Cardiac septum (tissue), 1 donor: ENCODE measurements around the gene NCF4. TPM values are rescaled to one million over a fixed set of nuclear protein-coding genes. Genes with fewer than 3 reads are reported as not detected.

Source experiments
- DNase-seq: peaks from one replicate; pipeline ENCODE4 v3.0.0-alpha.2; 2020; ENCODE audit warnings: low spot score
- intact Hi-C: fragments of 100-400 bp; cut with DNase I; formaldehyde crosslinking; loops from one replicate; pipeline ENCODE4 v1.14.0; 2022
- total RNA-seq: library from RNA; stranded (reverse); fragmentation: NEBNext Ultra II Directional; extraction: Animal tissue kit (Norgen Biotek cat#: 25700); gene quantifications from one replicate; pipeline ENCODE4 v1.2.1, GENCODE V29; 2021
- donor health status: DM: no; HTN: no; CAD: no.

Gene NCF4
- total RNA-seq, 1 donor from 2014 or later: 6.1 TPM

DNA sequence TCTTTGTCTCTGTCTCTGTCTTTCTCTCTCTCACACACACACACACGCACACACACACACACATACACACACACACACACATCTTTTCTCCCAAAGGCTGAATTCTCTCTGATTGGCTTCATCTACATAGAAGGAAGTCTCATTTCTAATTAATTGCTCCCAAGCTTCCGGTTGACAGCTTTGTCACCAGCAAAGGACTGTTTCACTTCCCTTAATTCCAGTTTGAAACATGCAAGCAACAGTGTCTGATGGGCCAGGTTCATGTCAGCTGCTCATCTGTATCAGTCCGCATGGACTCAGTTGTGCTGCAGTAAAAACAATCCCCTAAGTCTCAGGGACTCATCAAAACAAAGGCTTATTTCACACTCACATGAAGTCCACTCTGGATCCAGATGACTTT lies 27.7 kb upstream of the NCF4 start:
- no peak for DNase-seq
- intact Hi-C loops: no loop called here

GRCh38 chr22:36835903-36836302 lies 24.9 kb upstream of the NCF4 start:
- intact Hi-C loops: no loop called here
- DNase-seq: peak; percentile 14

GRCh38 chr22:36838119-36839030 lies 22.4 kb upstream of the NCF4 start:
- intact Hi-C loops: no loop called here

GRCh38 chr22:36839356-36840073 lies 21.3 kb upstream of the NCF4 start:
- intact Hi-C loops: no loop called here
- peak; percentile 3 for DNase-seq

More at GRCh38 chr22:36838119-36839030, 22.4 kb upstream of the NCF4 start:
- DNase-seq: peak; percentile 57

DNA sequence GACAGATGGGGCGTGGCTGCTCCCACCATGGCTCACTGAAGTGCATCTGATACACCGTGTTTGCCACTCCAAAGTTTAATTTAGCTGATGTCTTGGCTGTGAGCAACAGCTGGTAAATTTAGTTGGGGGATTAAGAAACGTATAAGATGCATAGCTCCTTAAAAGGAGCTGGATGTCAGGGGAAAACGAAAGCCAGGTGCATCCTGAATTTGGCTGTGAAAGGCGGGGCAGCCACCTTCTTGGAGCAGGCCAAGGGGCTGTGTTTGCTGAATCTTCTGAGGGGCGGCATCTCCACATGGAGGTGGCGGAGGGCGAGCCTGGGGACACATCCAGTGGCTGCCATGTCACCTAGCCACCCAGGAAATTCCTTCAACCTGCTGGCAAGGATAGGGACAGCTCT lies 20.7 kb upstream of the NCF4 start:
- DNase-seq: no peak
- intact Hi-C loops: no loop called here

DNA sequence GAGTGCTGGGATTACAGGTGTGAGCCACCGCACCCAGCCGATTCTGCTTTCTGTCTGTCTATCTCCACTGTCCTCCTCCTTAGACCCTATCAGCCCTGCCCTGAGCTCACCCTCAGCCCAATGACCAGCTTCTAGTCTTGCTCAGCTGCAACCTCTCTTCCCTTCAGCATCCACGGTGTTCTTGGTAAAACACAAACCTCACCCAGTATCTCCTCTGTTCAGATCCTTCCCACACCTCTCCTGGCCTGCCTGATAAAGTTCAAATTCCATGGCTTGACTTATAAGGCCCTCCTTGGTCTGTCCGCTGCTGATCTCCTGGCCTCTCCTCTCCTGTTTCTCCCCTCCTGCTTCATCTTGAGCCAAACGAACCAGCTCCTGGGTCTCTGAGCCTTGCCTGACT lies 14.5 kb upstream of the NCF4 start:
- intact Hi-C loops: no loop called here
- peak; percentile 44 for DNase-seq

- DNase-seq: peak; percentile 57
- intact Hi-C loops: no loop called here
Measured at GRCh38 chr22:36846949-36847348, 13.9 kb upstream of the NCF4 start.

DNA sequence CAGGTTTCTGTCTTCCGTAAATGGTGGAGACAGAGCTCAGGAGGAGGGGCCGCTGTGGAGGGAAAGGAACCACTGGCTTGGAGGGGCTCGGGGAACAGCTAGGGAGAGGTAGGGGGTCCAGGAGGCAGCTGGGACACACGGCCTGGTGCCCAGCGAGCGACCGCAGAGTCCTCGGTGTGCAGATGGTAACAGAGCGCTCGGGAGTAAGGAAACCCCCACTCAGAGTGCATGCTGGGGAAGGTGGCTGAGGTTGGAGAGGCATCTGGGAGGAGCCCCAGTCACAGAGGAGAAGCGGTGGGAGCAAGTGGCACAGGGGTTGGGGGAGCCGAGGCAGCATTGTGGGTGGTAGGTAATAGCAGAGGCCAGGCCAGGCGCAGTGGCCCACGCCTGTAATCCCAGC lies 10.8 kb upstream of the NCF4 start:
- intact Hi-C loops: no loop called here

DNA sequence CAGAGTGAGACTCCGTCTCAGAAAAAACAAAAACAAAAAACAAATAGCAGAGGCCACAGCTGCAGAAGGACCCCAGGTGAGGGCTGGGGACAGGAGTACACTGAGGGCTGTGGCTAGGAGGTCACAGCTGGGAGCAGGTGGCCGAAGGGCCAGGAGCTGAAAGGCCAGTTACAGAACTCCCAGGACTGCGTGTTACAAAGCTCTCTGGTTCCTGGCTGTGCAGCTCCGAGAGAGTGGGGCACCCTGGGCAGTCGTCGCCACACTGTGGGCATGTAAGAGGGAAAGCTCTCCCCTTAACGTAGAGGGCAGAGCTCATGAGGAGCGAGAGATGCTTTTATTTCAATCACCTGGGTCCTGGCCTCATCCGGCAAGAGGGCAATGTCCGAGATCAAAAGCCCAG lies 10.1 kb upstream of the NCF4 start:
- intact Hi-C loops: no loop called here
- peak; percentile 63 for DNase-seq

More for the DNA sequence above, 10.8 kb upstream of the NCF4 start:
- DNase-seq: no peak

DNA sequence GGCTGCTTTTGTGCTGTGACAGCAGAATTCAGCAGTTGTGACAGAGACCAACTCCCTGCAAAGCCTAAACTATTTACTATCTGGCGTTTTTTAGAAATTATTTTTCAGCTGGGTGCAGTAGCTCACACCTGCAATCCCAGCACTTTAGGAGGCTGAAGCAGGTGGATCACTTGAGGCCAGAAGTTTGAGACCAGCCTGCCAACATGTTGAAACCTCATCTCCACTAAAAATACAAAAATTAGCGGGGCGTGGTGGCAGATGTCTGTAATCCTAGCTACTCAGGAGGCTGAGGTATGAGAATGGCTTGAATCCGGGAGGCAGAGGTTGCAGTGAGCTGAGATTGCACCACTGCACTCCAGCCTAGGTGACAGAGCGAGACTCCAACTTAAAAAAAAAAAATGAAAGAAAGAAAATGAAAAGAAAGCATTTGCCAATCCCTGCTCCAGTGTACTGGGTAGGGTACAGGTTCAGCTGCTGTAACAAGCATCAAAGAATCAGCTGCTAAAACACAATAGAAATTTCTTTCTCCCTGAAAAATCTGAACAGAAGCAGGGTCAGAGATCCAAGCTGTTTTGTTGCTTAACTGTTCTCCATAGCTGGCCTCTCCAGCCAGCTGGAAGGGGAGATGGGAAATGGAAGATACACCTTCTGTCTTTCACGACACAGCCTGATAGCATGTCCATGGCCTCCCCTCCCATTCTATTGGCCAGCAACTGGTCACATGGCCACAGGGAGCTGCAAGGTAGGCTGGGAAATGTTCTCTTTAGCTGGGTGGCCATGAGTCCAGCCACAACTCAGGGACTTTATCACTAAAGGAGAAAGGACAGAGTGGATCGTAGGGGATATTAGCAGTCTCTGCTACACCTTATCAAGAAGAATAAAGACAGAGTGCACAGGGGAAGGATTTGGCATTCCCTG lies 8.5 kb upstream of the NCF4 start:
- intact Hi-C loops: no loop called here
- DNase-seq: peak; percentile 56

GRCh38 chr22:36853407-36854099 lies 7.3 kb upstream of the NCF4 start:
- intact Hi-C loops: loop anchor here (2.0 kb wide), 2 partner anchors 71 to 307 kb away; no protein-coding TSS in a partner anchor

DNA sequence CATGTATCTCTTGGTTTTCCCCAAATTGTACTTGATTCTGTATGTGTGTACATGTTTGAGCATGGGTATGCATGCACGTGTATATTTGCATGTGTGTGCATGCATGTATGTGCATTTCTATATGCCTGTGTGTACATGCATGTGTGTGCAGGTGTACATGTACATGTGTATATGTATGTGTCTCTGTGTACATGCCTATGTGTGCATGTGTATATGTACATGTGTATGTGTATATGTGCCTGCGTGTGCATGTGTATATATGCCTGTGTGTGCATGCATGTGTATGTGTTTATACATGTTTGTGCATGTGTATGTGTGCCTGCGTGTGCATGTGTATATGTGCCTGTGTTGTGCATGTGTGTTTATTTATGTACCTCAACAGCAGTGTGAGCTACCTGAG lies 5.3 kb upstream of the NCF4 start:
- intact Hi-C loops: loop anchor here (2.0 to 5.0 kb wide), 3 partner anchors 73 to 309 kb away; no protein-coding TSS in a partner anchor
- DNase-seq: no peak

More at GRCh38 chr22:36853407-36854099, 7.3 kb upstream of the NCF4 start:
- DNase-seq: peak; percentile 91

DNA sequence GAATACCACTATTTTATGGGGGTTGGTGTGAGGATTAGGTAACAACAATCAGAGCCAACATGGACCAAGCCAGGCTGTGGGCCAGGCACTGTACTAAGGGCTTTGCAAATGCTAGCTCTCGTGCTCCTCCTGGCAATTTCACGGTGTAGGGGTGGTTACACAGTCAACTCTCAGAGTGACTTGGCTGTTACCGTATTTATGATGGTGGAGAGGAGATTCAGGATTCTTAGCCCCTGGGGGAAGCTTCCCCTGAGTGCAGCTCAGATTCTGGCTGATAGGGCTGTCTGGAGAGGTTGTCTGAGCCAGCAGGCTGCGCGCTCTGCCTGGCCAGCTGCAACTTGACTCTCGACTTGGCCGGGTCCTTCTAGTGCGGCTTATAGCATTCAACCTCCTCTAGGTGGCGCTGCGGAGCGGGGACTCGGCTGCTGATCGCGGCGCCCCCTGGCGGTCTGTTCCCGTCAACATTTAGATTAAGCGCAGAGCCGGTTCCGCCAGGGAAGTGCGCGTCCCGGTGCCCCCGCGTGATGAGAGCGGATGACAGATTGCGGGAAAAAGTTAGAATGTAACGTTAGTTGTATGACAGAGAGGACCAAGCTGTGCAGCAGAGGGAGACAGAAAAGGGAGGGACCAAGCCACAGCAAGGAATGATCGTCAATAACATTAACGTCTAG lies 4.5 kb upstream of the NCF4 start:
- peak; percentile 97 for DNase-seq
- intact Hi-C loops: loop anchor here (5.0 kb wide), 1 partner anchor 121 kb away; no protein-coding TSS in a partner anchor

- intact Hi-C loops: loop anchor here (5.0 kb wide), 1 partner anchor 121 kb away; no protein-coding TSS in a partner anchor
- DNase-seq: no peak
Measured at GRCh38 chr22:36856792-36857135, 4.0 kb upstream of the NCF4 start.

GRCh38 chr22:36858156-36858555 lies 2.6 kb upstream of the NCF4 start:
- intact Hi-C loops: loop anchor here (5.0 kb wide), 1 partner anchor 119 kb away; no protein-coding TSS in a partner anchor
- peak; percentile 56 for DNase-seq

DNA sequence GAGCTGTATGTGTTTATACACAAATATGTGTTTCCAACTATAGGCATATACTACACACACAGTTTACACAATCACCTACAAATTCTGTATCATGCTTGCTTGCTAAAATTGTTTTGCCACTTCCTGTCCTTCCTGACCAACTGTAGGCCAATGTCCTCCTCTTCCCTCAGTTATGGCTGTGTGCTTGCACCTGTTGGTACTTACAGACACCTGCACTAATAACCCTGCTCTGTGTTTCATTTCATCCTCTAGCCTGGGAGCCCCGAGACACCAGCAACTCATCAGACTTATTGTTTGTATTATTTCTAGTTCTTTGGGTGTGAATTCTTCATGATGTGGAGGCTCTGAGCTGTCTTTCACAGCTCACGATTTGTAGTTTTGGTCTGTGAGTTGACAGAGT lies 1.8 kb upstream of the NCF4 start:
- intact Hi-C loops: loop anchor here (5.0 kb wide), 1 partner anchor 118 kb away; no protein-coding TSS in a partner anchor
- no peak for DNase-seq

GRCh38 chr22:36860017-36860416 lies 789 bp upstream of the NCF4 start:
- intact Hi-C loops: no loop called here
- no peak for DNase-seq

GRCh38 chr22:36860438-36860820 lies 377 bp upstream of the NCF4 start:
- no peak for DNase-seq
- intact Hi-C loops: no loop called here
